HG02610 (cell line): ENCODE data around the gene LRBA.
"Not testable (repeated sequence)": the region's sequence is repeated elsewhere in the genome, so short reads cannot be mapped to it uniquely, and the experiment has no call there.

Experiments used
- ATAC-seq: cut with Tn5 transposase; IDR thresholded peaks from one replicate; pipeline ENCODE4 v1.9.1; 2021; ENCODE audit warnings: mild to moderate bottlenecking, moderate library complexity; ENCODE audit not compliant: unreplicated experiment

Gene LRBA

GRCh38 chr4:150683775-150684350 lies 331.2 kb downstream of the LRBA start:
- no peak for ATAC-seq

- no peak for ATAC-seq
These were observed 333.0 kb downstream of the LRBA start for GRCh38 chr4:150682126-150682525.

GRCh38 chr4:150681063-150681462 lies 334.0 kb downstream of the LRBA start:
- ATAC-seq, result no peak

GRCh38 chr4:150680651-150681050 lies 334.4 kb downstream of the LRBA start:
- no peak for ATAC-seq

- no peak for ATAC-seq
These were observed 335.2 kb downstream of the LRBA start for GRCh38 chr4:150679765-150680343.

- ATAC-seq, result no peak
These were observed 335.9 kb downstream of the LRBA start for GRCh38 chr4:150679018-150679764.

GRCh38 chr4:150673793-150674192 lies 341.3 kb downstream of the LRBA start:
- no peak for ATAC-seq

GRCh38 chr4:150668824-150669223 lies 346.3 kb downstream of the LRBA start:
- ATAC-seq, result no peak

GRCh38 chr4:150664935-150665334 lies 350.1 kb downstream of the LRBA start:
- ATAC-seq, result no peak

GRCh38 chr4:150662686-150663085 lies 352.4 kb downstream of the LRBA start:
- ATAC-seq, result no peak

- ATAC-seq, result not testable (repeated sequence)
These were observed 353.5 kb downstream of the LRBA start for GRCh38 chr4:150661551-150661950.

- ATAC-seq, result not testable (repeated sequence)
These were observed 356.8 kb downstream of the LRBA start for GRCh38 chr4:150658258-150658657.

- ATAC-seq, result no peak
These were observed 358.2 kb downstream of the LRBA start for GRCh38 chr4:150656891-150657290.

GRCh38 chr4:150650751-150651150 lies 364.3 kb downstream of the LRBA start:
- ATAC-seq, result no peak

- no peak for ATAC-seq
These were observed 367.0 kb downstream of the LRBA start for GRCh38 chr4:150648123-150648522.

- no peak for ATAC-seq
These were observed 368.1 kb downstream of the LRBA start for GRCh38 chr4:150647008-150647407.

GRCh38 chr4:150641612-150642011 lies 373.5 kb downstream of the LRBA start:
- peak; percentile 70 for ATAC-seq

GRCh38 chr4:150632639-150633038 lies 382.4 kb downstream of the LRBA start:
- ATAC-seq, result no peak

GRCh38 chr4:150628073-150628472 lies 387.0 kb downstream of the LRBA start:
- ATAC-seq, result no peak

GRCh38 chr4:150625033-150625432 lies 390.1 kb downstream of the LRBA start:
- no peak for ATAC-seq

GRCh38 chr4:150624055-150624454 lies 391.0 kb downstream of the LRBA start:
- no peak for ATAC-seq

GRCh38 chr4:150619042-150619441 lies 396.0 kb downstream of the LRBA start:
- no peak for ATAC-seq
